Common myeloid progenitor, CD34-positive (primary cell): ENCODE data around the gene L3MBTL3.
A peak's percentile ranks its signal among the peaks of the same experiment; 100 is the strongest.

Experiments used
- CTCF ChIA-PET: fragments of 350-600 bp; sonication (Branson Sonifier 250); formaldehyde crosslinking; loops from one replicate; lab custom pipeline; 2021; ENCODE audit warnings: antibody characterized with exemption; lab: Charles Lee
- POLR2A ChIA-PET: fragments of 350-600 bp; sonication (Branson Sonifier 250); formaldehyde crosslinking; loops from one replicate; lab custom pipeline; 2021; ENCODE audit warnings: antibody characterized with exemption; lab: Charles Lee
- DNase-seq, 3 donors: peaks; one replicate each; pipeline versions ENCODE4 v3.0.0 to v3.0.0-alpha.2; 2013
- H3K27ac ChIP-seq, 2 experiments: 1 replicate in 1 of 2; 2 replicates in 1 of 2; pipeline ENCODE4 v1.7.0; 2013; ENCODE audit warnings: inconsistent platforms in 2 of 2, low read length in 2 of 2, mild to moderate bottlenecking in 2 of 2, low read depth in 1 of 2, moderate library complexity in 1 of 2; ENCODE audit not compliant: severe bottlenecking in 2 of 2, insufficient read depth in 1 of 2, poor library complexity in 1 of 2
- H3K27me3 ChIP-seq, 5 experiments: replicated peaks in 2 of 5; 1 replicate in 3 of 5; 2 replicates in 2 of 5; pipeline versions ENCODE4 v1.6.1 to v1.7.0; 2013; ENCODE audit warnings: low read length in 4 of 5, mild to moderate bottlenecking in 2 of 5, moderate library complexity in 2 of 5, inconsistent platforms in 1 of 5; ENCODE audit not compliant: insufficient read depth in 5 of 5, control insufficient read depth in 4 of 5
- H3K36me3 ChIP-seq, 4 experiments: 1 replicate in 2 of 4; 2 replicates in 2 of 4; pipeline versions ENCODE4 v1.6.1 to v1.7.0; 2013; ENCODE audit warnings: low read length in 3 of 4, control low read depth in 1 of 4, mild to moderate bottlenecking in 1 of 4; ENCODE audit not compliant: control insufficient read depth in 4 of 4, insufficient read depth in 4 of 4
- H3K4me1 ChIP-seq, 4 experiments: 1 replicate in 3 of 4; 2 replicates in 1 of 4; pipeline versions ENCODE4 v1.6.1 to v1.7.1; 2013; ENCODE audit warnings: low read length in 3 of 4, mild to moderate bottlenecking in 3 of 4, control low read depth in 1 of 4, inconsistent platforms in 1 of 4, moderate library complexity in 1 of 4; ENCODE audit not compliant: control insufficient read depth in 4 of 4, insufficient read depth in 4 of 4; ENCODE audit errors: control extremely low read depth in 1 of 4
- H3K4me3 ChIP-seq, 7 experiments: 1 replicate in 4 of 7; 2 replicates in 3 of 7; pipeline versions ENCODE4 v1.5.1 to v1.7.0; 2013; ENCODE audit warnings: mild to moderate bottlenecking in 7 of 7, low read length in 6 of 7, moderate library complexity in 6 of 7, inconsistent platforms in 2 of 7, low read depth in 2 of 7, control low read depth in 1 of 7; ENCODE audit not compliant: insufficient read depth in 4 of 7, control insufficient read depth in 1 of 7; ENCODE audit errors: extremely low read depth in 1 of 7
- H3K9me3 ChIP-seq, 5 experiments: 1 replicate in 4 of 5; 2 replicates in 1 of 5; pipeline versions ENCODE4 v1.6.1 to v1.7.1; 2013; ENCODE audit warnings: low read length in 4 of 5, mild to moderate bottlenecking in 2 of 5, inconsistent platforms in 1 of 5, low read depth in 1 of 5, moderate library complexity in 1 of 5; ENCODE audit not compliant: control insufficient read depth in 4 of 5, insufficient read depth in 2 of 5; ENCODE audit errors: control extremely low read depth in 1 of 5
- WGBS: methylation state at CpG from one replicate; pipeline ENCODE4 v1.1.5; 2013; ENCODE audit not compliant: insufficient coverage; 5-methylcytosine and 5-hydroxymethylcytosine counted together

L3MBTL3 gene

DNA sequence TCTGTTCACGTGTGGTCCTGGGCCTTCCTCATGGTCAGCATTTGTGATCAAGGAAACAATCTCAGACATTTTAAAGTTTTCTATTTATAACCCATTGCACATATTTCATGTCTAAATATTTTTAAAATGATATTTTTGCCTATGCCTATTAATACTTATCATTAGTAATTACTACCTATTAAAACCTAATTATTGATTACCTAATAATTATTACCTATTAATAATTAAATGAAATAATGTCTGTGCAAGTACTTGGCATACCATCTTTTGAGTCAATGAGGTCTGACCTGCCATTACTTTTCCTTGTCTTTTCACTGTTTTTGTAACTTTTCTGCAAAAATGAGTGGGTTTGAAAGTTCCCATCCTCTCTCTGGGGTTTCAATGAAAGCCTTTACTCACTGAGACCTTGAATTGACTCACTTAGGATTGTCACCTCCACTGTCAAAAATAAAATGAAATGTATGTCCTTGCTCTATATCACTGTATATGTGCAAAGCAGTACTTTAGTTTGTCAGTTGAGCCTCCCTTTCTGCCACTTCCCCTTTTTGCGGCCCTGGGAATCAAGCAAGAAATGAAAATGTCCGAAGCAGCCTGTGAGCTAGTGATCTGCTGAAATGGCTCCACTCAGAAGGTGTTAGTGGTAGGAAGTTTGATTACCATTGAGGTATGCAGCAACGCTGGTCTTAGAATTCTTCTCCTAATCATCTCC, 87.8 kb downstream of the L3MBTL3 start:
- ChIA-PET POLR2A (no interaction called here), CTCF (no interaction called here)
- Histone ChIP-seq H3K36me3 (peaks cover 11 to 19% (median 15%) of the 10 kb centered on the region in 4 experiments), H3K9me3 (peaks cover 0 to 2% (median 0%) of the 10 kb centered on the region in 5 experiments), H3K4me3 (no peak overlapping the region), H3K27me3 (no peaks in the 10 kb centered on the region), H3K27ac (no peak overlapping the region), H3K4me1 (peaks cover 0 to 6% (median 3%) of the 10 kb centered on the region in 4 experiments)
- WGBS, result no CpG with 5 or more reads among the region's 4 CpGs
- DNase-seq, result peak; percentile 28 to 79 (median 73)

DNA sequence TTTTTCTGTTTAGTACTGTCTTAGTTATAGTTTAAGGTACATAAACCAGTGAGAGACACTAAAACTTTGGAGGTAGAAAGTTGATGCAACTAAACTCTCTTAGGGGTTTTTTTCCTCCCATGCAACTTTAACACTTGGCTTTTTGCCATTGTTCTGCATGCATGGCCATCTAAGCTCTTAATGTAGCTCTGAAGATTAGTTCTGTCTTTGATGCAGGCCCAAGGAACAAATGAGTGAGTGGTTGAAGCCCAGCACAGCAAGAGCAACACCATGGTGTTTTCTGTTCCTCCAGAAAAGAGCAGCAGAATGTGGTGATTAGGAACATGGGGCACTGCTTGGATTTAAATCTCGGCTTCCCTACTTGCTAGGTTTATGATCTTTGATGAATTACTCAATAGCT, 89.3 kb downstream of the L3MBTL3 start:
- no peak overlapping the region for H3K27ac ChIP-seq
- H3K9me3 ChIP-seq, result peaks cover 0 to 2% (median 0%) of the 10 kb centered on the region in 5 experiments
- DNase-seq, result peak in 1 of 3 donors; percentile 2
- ChIA-PET POLR2A (interaction anchor here (0.5 kb wide), 2 partner anchors 734 to 1956 kb away, joined by 3 to 4 read pairs; no protein-coding TSS in a partner anchor), CTCF (interaction anchor here (0.8 kb wide), 1 partner anchor 36 kb away, joined by 3 read pairs; no protein-coding TSS in a partner anchor)
- no peaks in the 10 kb centered on the region for H3K27me3 ChIP-seq
- H3K4me1 ChIP-seq, result peaks cover 0 to 6% (median 3%) of the 10 kb centered on the region in 4 experiments
- H3K4me3 ChIP-seq, result no peak overlapping the region
- peaks cover 9 to 17% (median 10%) of the 10 kb centered on the region in 4 experiments for H3K36me3 ChIP-seq
- no CpG with 5 or more reads among the region's 1 CpG for WGBS

DNA sequence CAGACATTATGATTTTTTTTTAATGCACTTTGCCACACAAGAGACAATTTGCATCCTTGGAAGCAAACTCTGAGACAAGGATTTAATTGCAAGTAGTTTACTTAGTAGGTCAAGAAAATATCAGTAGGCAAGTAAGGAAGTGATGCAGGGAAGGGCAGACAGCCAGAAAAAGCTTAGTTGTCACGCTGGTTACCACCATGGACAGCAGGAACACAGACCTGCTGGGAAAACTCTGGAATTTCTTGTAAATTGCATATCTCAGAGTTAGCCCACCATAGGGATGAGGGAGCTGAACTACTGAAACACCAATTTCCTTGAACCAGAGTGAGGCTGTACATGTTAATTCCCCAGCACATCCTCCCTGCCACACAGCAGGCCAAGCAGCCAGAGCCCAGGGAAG, 92.7 kb downstream of the L3MBTL3 start:
- Histone ChIP-seq H3K27me3 (no peaks in the 10 kb centered on the region), H3K4me1 (peaks cover 0 to 6% (median 1%) of the 10 kb centered on the region in 4 experiments), H3K9me3 (peaks cover 0 to 2% (median 0%) of the 10 kb centered on the region in 5 experiments), H3K36me3 (peaks cover 4 to 17% (median 10%) of the 10 kb centered on the region in 4 experiments), H3K27ac (no peak overlapping the region), H3K4me3 (no peak overlapping the region)
- DNase-seq, result no peak
- CTCF ChIA-PET, result interaction anchor here (1.1 kb wide), 1 partner anchor 8 kb away, joined by 3 read pairs; no protein-coding TSS in a partner anchor
- POLR2A ChIA-PET, result no interaction called here
- 100% methylated on average over 1 of the region's 1 CpG for WGBS

DNA sequence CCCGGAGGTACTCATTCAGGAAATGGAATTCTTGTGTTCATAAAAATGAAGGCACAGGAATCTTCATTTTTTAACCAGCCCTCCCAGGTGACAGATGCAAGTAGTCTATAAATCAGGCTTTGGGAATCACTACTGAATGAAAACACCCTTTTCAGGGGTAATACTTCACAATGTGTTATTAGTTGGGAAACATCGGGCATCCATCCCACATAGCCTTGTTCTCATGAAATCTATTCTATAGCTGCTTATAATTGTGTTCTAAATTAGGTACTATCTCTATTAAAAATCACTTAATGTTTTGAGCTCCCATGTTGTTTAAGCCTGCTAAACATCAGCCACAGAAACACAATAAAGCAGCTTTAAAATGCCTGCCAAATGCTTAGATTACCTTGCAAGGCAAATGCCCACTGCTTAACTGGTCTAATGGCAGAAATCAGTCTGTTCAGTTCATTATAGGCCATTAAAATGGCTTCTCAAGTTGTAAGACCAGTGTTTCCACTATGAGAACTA, 94.9 kb downstream of the L3MBTL3 start:
- ChIA-PET CTCF (interaction anchor here (0.9 kb wide), 1 partner anchor 10 kb away, joined by 6 read pairs; no protein-coding TSS in a partner anchor), POLR2A (no interaction called here)
- H3K9me3 ChIP-seq, result peaks cover 0 to 2% (median 0%) of the 10 kb centered on the region in 5 experiments
- H3K4me3 ChIP-seq, result no peak overlapping the region
- H3K27me3 ChIP-seq, result no peaks in the 10 kb centered on the region
- H3K27ac ChIP-seq, result no peak overlapping the region
- peaks cover 4 to 11% (median 5%) of the 10 kb centered on the region in 4 experiments for H3K36me3 ChIP-seq
- no peaks in the 10 kb centered on the region for H3K4me1 ChIP-seq
- 100% methylated on average over 1 of the region's 2 CpGs for WGBS
- DNase-seq, result no peak

DNA sequence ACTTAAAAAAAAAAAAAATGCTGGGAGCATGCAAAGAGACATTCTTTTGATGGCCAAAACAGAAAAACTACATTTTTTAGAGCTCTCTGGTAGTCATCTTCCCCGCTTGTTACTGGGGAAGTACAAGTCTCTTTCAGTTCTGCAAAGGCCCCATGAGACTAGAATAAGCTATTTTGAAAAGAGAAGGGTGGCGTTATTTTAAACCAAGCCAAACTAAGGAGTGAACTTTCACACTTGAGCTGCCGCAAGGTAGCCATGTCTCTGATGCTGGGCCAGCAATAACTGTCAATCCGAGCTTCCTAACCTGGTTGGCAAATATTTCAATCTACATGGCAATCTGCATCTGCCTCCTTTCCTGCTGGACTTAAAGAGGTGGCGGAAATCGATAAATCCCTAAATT, 96.7 kb downstream of the L3MBTL3 start:
- POLR2A ChIA-PET, result interaction anchor here (0.6 kb wide), 1 partner anchor 737 kb away, joined by 3 read pairs; no protein-coding TSS in a partner anchor

DNA sequence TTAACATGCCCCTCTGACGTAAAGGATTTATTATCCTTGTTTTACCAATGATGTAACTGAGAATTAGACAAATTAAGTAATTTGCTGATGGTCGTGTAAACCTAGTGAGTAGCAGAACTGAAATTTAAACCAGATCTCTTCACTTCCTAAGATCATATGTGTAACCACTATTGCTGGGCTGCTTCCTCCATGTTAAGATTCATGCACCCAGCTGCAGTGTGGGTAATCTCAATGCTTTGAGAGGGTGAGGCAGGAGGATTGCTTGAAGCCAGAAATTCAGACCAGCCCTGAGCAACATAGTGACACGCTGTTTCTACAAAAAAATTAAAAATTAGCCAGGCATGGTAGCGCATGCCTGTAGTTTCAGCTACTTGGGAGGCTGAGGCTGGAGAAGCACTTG, 97.9 kb downstream of the L3MBTL3 start:
- Histone ChIP-seq H3K27me3 (no peaks in the 10 kb centered on the region), H3K36me3 (peaks cover 4 to 8% (median 6%) of the 10 kb centered on the region in 4 experiments), H3K27ac (no peak overlapping the region), H3K4me3 (no peak overlapping the region), H3K9me3 (no peaks in the 10 kb centered on the region), H3K4me1 (no peaks in the 10 kb centered on the region)
- DNase-seq, result no peak
- WGBS, result 100% methylated on average over 2 of the region's 4 CpGs
- CTCF ChIA-PET, result no interaction called here
- POLR2A ChIA-PET, result no interaction called here

More for the DNA sequence above, 96.7 kb downstream of the L3MBTL3 start:
- no peaks in the 10 kb centered on the region for H3K27me3 ChIP-seq
- no peak overlapping the region for H3K27ac ChIP-seq
- no peaks in the 10 kb centered on the region for H3K9me3 ChIP-seq
- CTCF ChIA-PET, result interaction anchor here (0.6 to 1.2 kb wide), 2 partner anchors 10 to 1870 kb away, joined by 3 to 4 read pairs; no protein-coding TSS in a partner anchor
- peaks cover 4 to 11% (median 7%) of the 10 kb centered on the region in 4 experiments for H3K36me3 ChIP-seq
- 81% methylated on average over 4 of the region's 6 CpGs for WGBS
- H3K4me1 ChIP-seq, result no peaks in the 10 kb centered on the region
- no peak overlapping the region for H3K4me3 ChIP-seq
- no peak for DNase-seq
